Neural crest cell (in vitro differentiated cells): ENCODE measurements around the gene CDH3. TPM values are rescaled to one million over a fixed set of nuclear protein-coding genes. Genes with fewer than 3 reads are reported as not detected.
A peak's percentile ranks its signal among the peaks of the same experiment; 100 is the strongest.

Experiments
- DNase-seq: peaks from one replicate; pipeline ENCODE4 v3.0.0; 2021; ENCODE audit warnings: low read depth, mixed read lengths, low spot score
- H3K27ac Mint-ChIP-seq: one replicate; pipeline ENCODE4 v1.8.0; 2021; ENCODE audit warnings: mild to moderate bottlenecking, mixed read lengths; ENCODE audit not compliant: unreplicated experiment
- H3K27me3 Mint-ChIP-seq: 2 replicates; pipeline ENCODE4 v1.8.0; 2021; ENCODE audit warnings: low read depth, mild to moderate bottlenecking, mixed read lengths
- H3K36me3 Mint-ChIP-seq: 2 replicates; pipeline ENCODE4 v1.8.0; 2021; ENCODE audit warnings: low read depth, mild to moderate bottlenecking, mixed read lengths
- H3K4me1 Mint-ChIP-seq: 2 replicates; pipeline ENCODE4 v1.8.0; 2021; ENCODE audit warnings: mixed read lengths
- H3K4me3 Mint-ChIP-seq: one replicate; pipeline ENCODE4 v1.8.0; 2021; ENCODE audit warnings: mild to moderate bottlenecking, mixed read lengths
- H3K9me3 Mint-ChIP-seq: 2 replicates; pipeline ENCODE4 v1.8.0; 2021; ENCODE audit warnings: mixed read lengths
- total RNA-seq: library from RNA; stranded (reverse); gene quantifications from 2 replicates; pipeline ENCODE4 v1.2.1, GENCODE V29; 2021
- TF ChIP-seq, protein P1 (sequence below): fragments of 200-600 bp; sonication (generic); conservative IDR thresholded peaks from 2 replicates; pipeline ENCODE4 v1.5.0; 2021; ENCODE audit warnings: antibody characterized with exemption, mild to moderate bottlenecking

The CDH3 gene
- total RNA-seq, 1 donor from 2014 or later: 4.3 TPM

- Mint-ChIP-seq H3K9me3 (no peaks in the 10 kb centered on the region), H3K4me1 (no peaks in the 10 kb centered on the region), H3K4me3 (no peak overlapping the region), H3K27me3 (no peaks in the 10 kb centered on the region), H3K27ac (peak overlapping the region; percentile 71), H3K36me3 (no peaks in the 10 kb centered on the region)
- no peak for DNase-seq
- TF ChIP-seq, protein P1, sequence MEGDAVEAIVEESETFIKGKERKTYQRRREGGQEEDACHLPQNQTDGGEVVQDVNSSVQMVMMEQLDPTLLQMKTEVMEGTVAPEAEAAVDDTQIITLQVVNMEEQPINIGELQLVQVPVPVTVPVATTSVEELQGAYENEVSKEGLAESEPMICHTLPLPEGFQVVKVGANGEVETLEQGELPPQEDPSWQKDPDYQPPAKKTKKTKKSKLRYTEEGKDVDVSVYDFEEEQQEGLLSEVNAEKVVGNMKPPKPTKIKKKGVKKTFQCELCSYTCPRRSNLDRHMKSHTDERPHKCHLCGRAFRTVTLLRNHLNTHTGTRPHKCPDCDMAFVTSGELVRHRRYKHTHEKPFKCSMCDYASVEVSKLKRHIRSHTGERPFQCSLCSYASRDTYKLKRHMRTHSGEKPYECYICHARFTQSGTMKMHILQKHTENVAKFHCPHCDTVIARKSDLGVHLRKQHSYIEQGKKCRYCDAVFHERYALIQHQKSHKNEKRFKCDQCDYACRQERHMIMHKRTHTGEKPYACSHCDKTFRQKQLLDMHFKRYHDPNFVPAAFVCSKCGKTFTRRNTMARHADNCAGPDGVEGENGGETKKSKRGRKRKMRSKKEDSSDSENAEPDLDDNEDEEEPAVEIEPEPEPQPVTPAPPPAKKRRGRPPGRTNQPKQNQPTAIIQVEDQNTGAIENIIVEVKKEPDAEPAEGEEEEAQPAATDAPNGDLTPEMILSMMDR: no peak
Observed at GRCh38 chr16:68689921-68690320, 44.8 kb downstream of the CDH3 start.

GRCh38 chr16:68695575-68695974 lies 50.5 kb downstream of the CDH3 start:
- Mint-ChIP-seq H3K4me3 (no peak overlapping the region), H3K36me3 (no peaks in the 10 kb centered on the region), H3K9me3 (no peaks in the 10 kb centered on the region), H3K4me1 (peaks cover 7% of the 10 kb centered on the region), H3K27ac (no peak overlapping the region), H3K27me3 (no peaks in the 10 kb centered on the region)
- TF ChIP-seq, protein P1: no peak
- no peak for DNase-seq

GRCh38 chr16:68696514-68696913 lies 51.4 kb downstream of the CDH3 start:
- Mint-ChIP-seq H3K4me3 (no peak overlapping the region), H3K27ac (peak overlapping the region; percentile 3), H3K9me3 (no peaks in the 10 kb centered on the region), H3K27me3 (no peaks in the 10 kb centered on the region), H3K4me1 (peaks cover 7% of the 10 kb centered on the region), H3K36me3 (no peaks in the 10 kb centered on the region)
- no peak for DNase-seq
- TF ChIP-seq, protein P1: no peak

DNA sequence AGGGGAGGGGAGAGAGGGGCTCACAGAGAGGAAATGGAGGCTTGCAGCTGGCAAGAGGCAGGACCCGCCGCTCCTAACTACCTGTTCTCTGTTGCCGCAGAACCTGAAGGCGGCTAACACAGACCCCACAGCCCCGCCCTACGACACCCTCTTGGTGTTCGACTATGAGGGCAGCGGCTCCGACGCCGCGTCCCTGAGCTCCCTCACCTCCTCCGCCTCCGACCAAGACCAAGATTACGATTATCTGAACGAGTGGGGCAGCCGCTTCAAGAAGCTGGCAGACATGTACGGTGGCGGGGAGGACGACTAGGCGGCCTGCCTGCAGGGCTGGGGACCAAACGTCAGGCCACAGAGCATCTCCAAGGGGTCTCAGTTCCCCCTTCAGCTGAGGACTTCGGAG lies 53.0 kb downstream of the CDH3 start:
- Mint-ChIP-seq H3K4me1 (peaks cover 7% of the 10 kb centered on the region), H3K27ac (no peak overlapping the region)
- TF ChIP-seq, protein P1: no peak

DNA sequence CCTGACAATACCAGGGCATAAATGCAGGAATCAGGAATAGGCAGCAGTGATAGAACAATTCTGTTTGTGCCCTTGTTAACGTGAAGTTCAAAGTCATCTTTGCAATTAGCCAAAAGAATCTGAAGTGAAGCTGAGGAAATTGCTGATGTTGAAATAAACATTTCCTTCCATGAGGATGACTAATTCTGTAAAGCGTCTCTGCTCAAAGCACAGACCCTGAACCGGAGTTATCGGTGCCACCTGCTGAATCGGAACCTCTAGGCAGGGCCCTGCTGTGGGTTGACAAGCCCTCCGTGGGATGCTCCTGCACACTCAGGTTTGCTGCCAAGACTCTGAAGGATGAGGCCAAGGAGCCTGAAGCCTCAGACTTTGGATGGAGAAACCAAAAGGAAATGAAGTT lies 55.0 kb downstream of the CDH3 start:
- H3K4me3 Mint-ChIP-seq: no peak overlapping the region
- peaks cover 11% of the 10 kb centered on the region for H3K4me1 Mint-ChIP-seq
- H3K9me3 Mint-ChIP-seq: no peaks in the 10 kb centered on the region
- H3K27me3 Mint-ChIP-seq: peaks cover 2% of the 10 kb centered on the region
- no peak overlapping the region for H3K27ac Mint-ChIP-seq
- H3K36me3 Mint-ChIP-seq: no peaks in the 10 kb centered on the region
- DNase-seq: no peak
- TF ChIP-seq, protein P1: no peak

More for the DNA sequence above, 53.0 kb downstream of the CDH3 start:
- H3K27me3 Mint-ChIP-seq: no peaks in the 10 kb centered on the region
- DNase-seq: no peak
- H3K9me3 Mint-ChIP-seq: no peaks in the 10 kb centered on the region
- H3K36me3 Mint-ChIP-seq: no peaks in the 10 kb centered on the region
- H3K4me3 Mint-ChIP-seq: no peak overlapping the region

GRCh38 chr16:68700831-68701230 lies 55.7 kb downstream of the CDH3 start:
- TF ChIP-seq, protein P1: no peak

More at GRCh38 chr16:68700831-68701230, 55.7 kb downstream of the CDH3 start:
- Mint-ChIP-seq H3K36me3 (no peaks in the 10 kb centered on the region), H3K4me1 (peaks cover 11% of the 10 kb centered on the region), H3K27ac (no peak overlapping the region), H3K27me3 (peaks cover 2% of the 10 kb centered on the region), H3K9me3 (no peaks in the 10 kb centered on the region), H3K4me3 (no peak overlapping the region)
- no peak for DNase-seq
